HG03439 (cell line): ENCODE data around the gene RPP30.

Experiments used
- ATAC-seq: cut with Tn5 transposase; IDR thresholded peaks from one replicate; pipeline ENCODE4 v1.9.1; 2021; ENCODE audit warnings: mild to moderate bottlenecking, moderate library complexity; ENCODE audit not compliant: unreplicated experiment

RPP30 gene

DNA sequence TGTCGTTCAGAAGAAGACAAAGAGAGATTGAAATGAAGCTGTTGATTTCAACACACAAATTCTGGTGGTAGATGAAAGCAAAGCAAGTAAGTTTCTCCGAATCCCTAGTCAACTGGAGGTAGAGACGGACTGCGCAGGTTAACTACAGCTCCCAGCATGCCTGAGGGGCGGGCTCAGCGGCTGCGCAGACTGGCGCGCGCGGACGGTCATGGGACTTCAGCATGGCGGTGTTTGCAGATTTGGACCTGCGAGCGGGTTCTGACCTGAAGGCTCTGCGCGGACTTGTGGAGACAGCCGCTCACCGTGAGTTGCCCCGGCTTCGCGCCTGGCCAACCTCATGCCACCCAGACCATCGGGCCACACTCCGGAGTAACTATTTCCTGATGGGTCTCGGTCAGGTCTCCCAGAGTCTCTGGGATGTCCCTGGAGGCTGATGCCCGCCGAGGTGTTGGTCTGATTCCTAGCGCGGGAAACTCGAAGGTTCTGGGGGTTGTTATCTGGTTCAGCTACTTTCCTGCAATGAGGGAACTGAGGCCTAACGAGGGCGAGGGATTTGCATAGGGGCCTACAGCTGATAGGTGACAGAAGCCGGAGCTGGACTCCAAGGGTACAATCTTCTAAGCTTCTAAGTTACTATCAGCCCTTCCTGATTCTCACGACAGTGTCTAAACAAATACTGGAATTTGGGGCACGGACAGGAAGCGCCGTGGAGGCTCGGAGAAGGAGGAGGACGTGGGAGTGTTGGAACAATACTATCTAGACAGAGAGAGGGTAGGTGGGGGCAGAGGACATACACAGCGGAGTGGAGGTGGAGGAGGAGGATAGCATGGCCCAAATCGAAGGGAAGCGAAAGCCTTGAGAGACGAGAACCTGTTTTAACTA is at the start of gene RPP30:
TSS of gene RPP30 (plus strand) at position 209 of the 882 bp plus-strand sequence. CDS start at position 222, 13 bp downstream.
- ATAC-seq = peak; percentile 98

DNA sequence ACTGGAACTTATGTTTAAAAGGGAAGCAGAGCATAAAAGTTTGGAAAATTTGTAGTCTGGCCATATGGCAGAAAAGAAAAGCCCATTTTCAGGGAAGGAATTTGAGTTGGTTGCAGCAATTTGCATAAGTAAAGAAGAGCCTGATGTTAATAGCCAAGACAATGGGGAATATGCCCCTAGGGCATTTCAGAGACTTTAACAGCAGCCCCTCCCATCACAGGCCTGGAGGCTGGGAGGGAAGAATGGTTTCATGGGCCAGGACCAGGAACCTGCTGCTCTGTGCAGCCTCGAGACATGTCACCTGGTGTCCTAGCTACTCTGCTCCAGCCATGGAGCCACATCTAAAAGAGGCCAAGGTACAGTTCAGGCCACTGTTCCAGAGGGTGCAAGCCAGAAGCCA is 49.3 kb upstream of the RPP30 start:
- ATAC-seq = no peak

DNA sequence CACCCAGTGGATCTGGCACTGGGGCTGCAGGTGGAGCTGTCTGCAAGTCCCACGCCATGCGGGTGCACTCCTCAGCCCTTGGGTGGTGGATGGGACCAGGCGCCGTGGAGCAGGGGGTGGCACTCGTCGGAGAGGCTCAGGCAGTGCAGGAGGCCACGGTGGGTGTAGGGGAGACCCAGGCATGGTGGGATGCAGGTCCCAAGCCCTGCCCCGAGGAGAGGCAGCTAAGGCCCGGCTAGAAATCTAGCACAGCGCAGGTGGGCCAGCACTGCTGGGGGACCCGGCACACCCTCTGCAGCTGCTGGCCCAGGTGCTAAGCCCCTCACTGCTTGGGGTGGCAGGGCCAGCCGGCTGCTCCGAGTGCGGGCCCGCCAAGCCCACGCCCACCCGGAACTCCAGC is 39.7 kb upstream of the RPP30 start:
- ATAC-seq = no peak

DNA sequence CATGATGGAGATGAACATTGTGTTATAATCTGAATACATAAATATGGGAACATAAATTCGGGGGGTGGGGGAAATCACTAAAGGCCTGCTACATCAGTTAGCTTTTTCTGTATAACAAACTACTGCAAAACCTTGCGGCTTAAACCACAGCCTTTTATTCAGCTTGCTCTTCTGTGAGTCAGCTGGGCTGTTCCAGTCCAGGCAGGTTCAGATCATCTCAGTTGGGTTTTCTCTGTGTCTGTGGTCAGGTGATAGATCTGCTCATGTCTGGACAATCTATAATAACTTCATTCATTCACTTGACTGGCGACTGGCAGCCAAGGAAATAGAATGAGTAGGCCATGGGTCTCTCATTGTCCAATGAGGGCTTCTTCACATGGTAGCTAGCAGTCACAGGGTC is 37.4 kb upstream of the RPP30 start:
- no peak for ATAC-seq

DNA sequence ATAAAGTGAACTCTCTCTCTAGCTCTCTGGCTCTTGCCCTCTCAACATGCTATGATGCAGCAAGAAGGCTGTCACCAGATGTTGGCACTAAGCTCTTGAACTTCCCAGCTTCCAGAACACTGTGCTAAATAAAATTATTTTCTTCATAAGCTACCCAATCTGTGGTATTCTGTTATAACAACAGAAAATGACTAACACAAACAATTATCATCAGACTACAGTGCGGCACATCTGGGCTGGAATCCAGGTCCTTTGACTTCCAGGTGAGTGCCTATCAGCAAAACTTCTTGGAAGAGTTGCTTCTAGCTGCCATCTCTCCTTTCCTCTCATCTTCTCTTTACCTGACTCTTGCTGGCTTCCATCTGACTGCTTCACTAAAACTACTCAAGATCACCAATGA is 34.3 kb upstream of the RPP30 start:
- no peak for ATAC-seq

DNA sequence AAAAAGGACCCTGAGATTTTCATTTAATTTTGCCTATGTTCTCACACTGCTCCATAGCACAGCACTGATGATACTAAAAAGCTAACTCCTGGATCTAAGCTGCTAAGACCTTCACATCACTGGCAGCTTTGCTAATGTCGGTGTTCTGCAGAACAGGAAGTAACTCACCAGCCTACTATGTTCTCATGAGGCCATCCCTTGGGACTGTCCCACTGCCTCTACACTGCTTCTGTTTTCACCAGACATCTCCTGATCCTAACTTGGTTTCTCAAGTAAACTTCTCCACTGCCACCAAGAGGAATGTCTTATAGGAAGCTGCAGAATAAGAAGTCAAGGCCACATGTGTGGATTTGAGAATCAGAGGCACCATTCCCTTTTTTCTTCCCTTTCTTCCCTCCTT is 29.0 kb upstream of the RPP30 start:
- ATAC-seq = no peak

DNA sequence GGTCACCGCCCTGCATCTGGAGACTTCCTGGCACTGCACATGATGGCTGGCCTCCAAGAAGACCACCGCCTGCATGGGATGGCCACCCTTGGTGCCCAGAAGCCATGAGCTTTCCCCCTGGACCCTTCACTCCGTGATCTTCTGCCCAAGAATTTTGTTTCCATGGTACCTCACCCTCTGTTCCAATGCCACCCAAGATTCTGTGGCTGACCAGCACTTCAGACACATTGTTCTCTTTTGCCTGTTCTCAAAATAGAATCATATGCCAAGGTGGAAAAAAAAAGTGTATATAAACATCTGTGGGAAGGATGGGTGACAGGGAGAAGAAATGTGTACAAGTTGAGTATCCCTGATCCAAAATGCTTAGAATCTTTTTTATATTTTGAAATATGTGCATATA is 26.0 kb upstream of the RPP30 start:
- no peak for ATAC-seq

DNA sequence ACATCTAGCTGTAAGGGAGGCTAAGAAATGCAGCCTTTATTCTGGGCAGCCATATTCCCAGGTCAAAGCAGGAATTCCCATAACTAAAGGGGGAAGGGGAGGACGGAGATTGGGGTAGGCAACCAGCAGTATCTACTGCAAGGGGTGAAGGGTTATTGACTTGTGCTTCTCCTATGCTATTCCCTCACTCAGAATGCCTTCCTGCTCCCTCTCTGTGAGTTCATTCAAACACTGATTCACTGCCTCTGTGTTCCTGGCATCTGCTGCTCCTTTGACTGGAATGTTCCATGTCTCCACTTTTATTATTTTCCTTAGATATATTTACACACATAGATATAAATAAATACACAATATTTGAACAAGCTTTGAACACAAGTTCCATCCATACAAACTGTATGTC is 25.0 kb upstream of the RPP30 start:
- no peak for ATAC-seq

DNA sequence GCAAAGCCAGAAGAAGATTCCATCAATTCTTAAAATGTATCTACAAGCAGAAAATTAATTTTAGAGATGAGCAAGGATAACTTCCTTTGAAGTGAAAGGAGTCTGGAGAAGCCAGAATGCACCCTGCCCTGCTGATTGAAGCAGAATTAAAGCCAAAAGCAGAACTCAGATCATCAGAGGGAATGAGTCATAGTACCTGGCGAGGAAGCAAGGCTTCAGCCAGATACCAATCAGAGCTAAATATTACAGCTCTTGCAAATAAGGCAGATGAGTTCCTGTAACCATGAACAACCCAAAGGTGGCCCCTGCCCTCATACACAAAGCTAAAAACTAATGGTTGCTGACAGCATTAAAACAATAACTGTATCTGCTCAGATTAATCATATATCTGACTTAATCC is 24.3 kb upstream of the RPP30 start:
- no peak for ATAC-seq

DNA sequence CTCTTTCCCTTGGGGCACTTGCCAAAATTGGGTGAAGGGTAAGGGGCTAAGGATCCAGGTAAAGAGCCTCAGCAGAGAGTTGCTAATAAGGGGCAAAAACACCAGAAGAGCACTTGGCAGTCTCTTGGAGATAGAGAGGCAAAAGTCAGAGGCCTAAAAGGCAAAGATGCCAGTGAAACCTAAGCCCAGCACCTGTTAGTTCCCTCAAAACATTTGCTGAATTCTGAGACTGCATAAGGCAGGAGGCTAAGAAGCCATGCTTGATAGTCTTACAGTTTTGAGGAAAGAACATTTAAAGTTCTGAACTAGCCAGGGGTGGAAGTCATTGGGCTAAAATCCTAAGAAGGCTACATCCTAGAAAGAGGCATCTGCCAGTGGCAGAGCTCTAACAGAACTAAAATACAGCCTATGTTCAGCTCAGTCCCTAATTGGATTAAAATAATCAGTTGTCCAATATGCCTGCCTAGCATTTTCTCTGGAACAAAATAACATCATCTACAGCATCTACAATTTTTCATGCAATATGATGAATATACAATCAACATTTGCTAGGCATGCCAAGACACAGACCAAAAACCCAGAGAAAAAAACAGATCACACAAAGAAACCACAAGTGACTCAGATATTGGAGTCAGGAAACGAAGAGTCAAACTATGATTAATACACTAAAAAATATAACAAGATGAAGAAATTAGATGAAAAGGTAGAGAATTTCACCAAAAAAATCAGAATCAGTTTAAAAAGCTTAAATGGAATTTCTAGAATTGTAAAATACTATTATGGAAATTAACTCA is 21.6 kb upstream of the RPP30 start:
- no peak for ATAC-seq

DNA sequence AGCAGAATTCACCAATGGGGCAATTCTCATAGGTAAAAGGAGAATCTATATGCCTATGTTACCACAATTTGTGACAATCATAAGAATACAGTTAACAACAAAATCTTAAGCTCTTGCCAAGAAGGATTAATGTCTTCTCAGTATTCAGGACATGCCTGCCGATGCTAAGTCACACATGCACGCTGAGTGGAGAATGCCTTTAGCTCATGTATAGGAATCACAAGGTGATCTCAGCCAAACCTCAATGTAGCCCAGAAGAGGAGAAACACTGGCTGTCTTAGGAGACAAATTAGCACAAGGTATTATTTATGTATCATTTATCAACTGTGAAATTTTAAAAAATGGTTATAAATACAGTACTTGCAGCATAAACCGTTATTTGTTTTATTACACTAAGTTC is 16.6 kb upstream of the RPP30 start:
- no peak for ATAC-seq

DNA sequence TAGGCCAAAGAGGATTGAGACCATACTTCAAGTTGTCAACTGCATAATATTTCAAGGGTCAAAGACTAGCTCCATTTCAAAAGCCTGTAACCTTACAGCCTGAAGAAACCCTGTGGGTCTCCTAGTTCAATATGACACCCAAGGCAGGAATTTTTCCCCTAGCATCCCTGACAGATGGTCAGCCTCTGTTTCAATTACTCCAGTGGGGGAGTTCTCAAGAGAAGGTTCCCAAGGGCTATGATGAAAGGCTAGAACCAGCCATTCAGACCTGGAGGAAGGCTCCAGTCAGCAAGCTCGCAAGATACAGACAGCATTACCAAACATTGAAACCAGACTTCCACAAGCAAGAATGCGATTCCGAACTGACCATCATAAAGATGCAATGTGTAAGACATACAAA is 15.5 kb upstream of the RPP30 start:
- no peak for ATAC-seq

DNA sequence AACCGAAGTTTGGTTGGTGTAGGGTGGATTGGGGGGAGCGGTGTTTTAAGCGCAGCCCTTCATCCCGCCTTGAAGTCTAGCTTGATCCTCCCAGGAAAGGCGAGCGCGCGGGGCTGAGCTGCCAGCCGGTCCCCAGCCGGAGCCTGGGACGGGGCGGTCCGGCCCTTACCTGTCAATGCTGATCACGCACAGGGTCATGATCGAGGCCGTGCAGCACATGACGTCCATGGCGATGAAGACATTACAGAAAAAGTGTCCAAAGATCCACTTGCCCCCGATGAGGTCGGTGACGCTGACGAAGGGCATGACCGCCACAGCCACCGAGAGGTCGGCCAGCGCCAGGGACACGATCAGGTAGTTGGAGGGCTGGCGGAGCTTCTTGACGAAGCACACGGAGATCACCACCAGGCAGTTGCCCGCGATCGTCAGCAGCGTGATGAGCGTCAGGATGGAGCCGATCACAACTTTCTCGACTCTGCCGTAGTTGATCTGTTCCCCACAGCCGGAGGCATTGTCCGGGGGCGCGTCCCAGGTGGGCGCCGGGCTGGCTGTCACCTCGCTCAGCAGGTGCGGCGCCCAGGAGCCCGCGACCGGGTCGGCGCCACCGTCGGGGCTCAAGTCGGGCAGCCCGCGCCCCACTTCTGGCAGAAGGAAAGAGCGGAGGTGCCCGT is 14.7 kb upstream of the RPP30 start:
- no peak for ATAC-seq

DNA sequence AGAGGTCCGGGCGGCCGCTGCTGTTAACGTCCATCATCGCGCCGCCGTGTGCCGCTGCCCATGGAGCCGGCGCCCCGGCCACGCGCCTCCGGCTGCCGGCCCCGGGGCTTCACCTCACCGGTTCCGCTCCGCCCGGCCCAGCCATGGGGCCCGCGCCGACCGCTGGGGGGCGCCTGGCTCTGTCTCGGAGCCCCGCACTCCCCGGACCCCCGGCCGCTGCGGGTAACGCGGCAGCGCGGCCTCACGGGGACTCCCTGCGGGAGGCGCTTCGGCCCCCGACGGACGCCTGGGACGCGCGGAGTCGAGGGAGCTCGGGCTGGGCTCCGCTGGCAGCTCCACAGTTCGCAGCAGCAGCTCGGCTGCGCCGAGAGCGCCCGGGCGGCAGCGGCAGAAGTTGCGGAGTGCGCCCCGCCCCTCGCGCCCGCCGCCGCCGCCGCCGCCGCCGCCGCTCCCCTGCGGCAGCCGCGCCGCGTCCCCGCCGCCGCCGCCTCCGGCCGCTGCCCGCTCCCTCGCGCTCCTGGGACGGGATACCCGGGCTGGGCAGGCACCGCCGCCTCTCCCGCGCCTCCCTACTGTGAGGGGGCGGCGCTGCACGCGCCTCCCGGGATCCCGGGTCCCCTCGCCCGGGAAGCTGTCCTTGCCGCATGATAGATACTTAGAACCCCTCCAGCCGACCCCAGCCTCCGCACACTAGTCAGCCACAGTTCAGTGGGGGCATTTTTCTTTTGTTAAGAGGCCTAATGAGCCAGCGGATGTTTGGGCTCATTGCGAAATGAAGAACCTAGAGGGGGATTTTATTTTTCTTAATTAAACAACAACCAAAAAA is 13.9 kb upstream of the RPP30 start, which contains the start of gene HTR7:
TSS of gene HTR7 (minus strand) at position 405 of the 826 bp plus-strand sequence. CDS start at position 37, 368 bp downstream.
- peak; percentile 68 for ATAC-seq

DNA sequence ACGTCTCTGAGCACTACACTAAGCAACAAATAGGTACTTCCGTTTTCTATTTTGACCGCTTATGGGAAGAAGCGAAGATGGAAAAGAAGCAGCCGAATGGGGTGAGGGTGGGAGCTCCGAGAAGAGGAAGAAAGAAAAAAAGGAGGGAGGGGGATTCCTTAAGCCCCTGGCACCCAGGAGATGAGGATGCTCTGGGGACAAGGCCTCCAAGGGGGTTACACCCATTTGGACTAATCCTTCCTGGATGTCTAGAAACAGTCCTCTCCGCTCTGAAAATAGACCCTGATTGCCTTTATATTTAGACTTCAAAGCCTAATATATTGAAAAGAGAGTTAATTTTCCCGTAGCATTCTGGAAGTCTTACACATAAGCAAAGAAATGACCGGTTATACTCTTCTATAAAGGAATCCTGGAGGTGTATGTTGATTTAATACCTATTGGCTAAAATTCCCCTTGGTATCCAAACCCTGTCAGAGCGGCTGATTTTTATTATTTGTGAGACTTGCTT is 13.3 kb upstream of the RPP30 start:
- ATAC-seq = no peak

DNA sequence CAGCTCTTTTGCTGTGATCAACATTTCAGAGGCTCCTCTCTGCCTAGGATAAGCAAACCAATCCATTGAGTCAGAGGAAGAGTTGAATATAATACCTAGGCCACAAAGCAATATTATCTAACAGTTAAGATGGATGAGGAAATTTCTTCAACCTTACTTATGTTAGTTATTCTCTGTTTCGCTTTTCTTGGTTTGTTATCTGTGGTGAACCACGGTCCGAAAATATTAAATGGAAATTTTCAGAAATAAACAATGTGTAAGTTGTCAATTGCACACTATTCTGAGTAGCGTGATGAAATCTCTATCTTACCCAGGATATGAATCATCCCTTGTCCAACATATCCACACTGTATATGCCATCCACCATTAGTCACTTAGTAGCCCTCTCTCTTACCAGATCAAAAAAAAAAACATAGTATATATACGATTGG is 12.4 kb upstream of the RPP30 start:
- ATAC-seq = no peak

DNA sequence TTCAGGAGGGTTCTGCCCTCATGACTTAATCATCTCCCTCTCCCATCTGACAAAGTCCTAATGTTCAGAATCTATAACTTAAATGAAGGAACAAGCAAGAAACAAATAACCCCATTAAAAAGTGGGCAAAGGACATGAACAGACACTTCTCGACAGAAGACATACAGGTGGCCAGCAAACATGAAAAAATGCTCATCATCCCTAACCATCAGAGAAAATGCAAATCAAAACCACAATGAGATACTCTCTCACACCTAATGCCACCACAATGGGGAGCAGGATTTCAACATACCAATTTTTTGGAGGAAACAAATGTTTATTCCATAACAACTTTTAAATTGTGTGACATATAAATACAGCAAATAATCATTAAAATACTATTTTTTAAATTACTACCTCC is 11.0 kb upstream of the RPP30 start:
- ATAC-seq = no peak

DNA sequence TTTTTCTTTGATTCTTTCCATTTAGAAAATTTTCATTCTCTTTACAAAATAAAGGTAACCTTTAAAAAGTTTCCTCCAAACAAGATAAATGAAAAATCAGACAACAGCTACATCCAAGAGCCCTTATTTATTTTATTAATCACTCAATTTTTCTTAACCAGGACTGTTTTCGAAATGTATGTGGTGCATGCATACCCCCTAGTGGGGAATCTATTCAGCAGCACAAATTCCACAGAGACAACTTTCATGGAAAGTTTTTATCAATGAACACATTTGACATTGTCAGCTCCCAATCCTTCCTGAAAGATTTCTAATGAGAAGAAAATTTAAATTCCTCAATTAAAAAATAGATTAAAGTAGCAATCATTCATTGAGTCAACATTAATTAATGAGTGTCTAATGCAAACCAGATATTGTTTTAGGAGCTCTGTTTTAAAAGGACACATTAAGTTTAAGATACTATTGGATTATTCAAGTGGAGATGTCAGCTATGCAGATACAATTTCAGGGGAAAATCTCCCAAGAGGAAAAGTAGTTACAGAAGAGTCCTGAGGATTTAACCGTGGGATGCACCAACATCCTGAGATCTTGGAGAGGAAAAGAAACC is 8.8 kb upstream of the RPP30 start:
- no peak for ATAC-seq

DNA sequence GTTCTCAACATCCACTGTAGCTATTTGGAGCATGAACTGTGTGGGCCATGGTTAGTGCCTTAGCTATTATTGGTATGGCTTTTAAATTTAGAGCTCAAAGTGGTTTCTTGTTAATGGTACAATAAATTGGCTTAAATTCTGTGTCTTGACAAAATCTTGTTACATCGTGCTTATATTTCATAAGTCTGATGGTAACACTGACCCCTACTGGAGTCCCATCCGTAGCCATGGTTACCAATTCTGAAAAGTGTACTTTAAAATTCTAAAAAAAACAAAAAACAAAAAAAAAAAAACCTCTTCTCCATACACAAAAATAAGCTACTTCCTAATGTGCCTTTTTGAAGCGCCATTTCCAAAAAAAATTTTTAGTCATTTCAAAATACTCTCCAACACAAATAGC is 6.4 kb upstream of the RPP30 start:
- no peak for ATAC-seq

DNA sequence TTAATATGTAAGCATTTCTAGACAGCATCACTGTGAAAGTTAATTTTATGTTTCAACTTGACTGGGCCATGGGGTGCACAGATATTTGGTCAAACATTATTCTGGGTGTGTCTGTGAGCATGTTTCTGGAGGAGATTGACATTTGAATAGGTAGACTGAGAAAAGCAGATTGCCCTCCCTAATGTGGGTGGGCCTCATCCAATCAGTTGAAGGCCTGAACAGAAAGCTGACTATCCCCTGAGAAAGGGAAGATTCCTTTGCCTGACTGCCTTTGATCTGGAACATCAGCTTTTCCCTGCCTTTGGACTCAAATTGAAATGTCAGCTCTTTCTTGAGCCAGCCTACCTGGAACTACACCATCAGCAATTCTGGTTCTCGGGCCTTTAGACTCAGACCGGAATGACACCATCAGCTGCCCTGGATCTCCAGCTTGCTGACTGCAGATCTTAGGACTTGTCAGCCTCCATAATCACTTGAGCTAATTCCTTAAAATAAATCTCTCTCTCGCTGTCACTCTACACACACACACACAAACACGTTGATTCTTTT is 5.7 kb upstream of the RPP30 start:
- ATAC-seq = no peak
